Gastrocnemius medialis (tissue), 4 donors: ENCODE data around the gene TXNRD3. TPM values are rescaled to one million over a fixed set of nuclear protein-coding genes. Genes with fewer than 3 reads are reported as not detected.

Experiments used
- ATAC-seq, 2 donors: fragments of 150-250 bp; one replicate each; pipeline ENCODE4 v1.9.1; 2016
- DNase-seq, 2 donors: peaks; one replicate each; pipeline ENCODE4 v3.0.0-alpha.2; 2019
- H3K27ac ChIP-seq, 4 donors: fragments of 200-600 bp; sonication (generic); 1 replicate in 1 of 4; 2 replicates in 3 of 4; pipeline ENCODE4 v1.5.1; 2016 to 2018; ENCODE audit warnings: mild to moderate bottlenecking in 2 of 4, moderate library complexity in 1 of 4
- H3K27me3 ChIP-seq, 3 donors: fragments of 200-600 bp; sonication (generic) in 2 of 3; 1 replicate in 1 of 3; 2 replicates in 2 of 3; pipeline versions ENCODE4 v1.5.1 to v1.6.0; 2016 to 2019; ENCODE audit warnings: mild to moderate bottlenecking in 1 of 3, moderate library complexity in 1 of 3
- H3K36me3 ChIP-seq, 2 donors: fragments of 200-600 bp; sonication (generic) in 1 of 2; one replicate each; pipeline ENCODE4 v1.5.1; 2017 to 2018
- H3K4me1 ChIP-seq, 2 donors: fragments of 200-600 bp; sonication (generic) in 1 of 2; one replicate each; pipeline ENCODE4 v1.5.1; 2016 to 2017; ENCODE audit warnings: mild to moderate bottlenecking in 2 of 2
- H3K4me3 ChIP-seq, 4 donors: fragments of 200-600 bp; sonication (generic) in 3 of 4; 1 replicate in 1 of 4; 2 replicates in 3 of 4; pipeline ENCODE4 v1.5.1; 2016 to 2019; ENCODE audit warnings: mild to moderate bottlenecking in 2 of 4
- H3K9me3 ChIP-seq, 3 donors: fragments of 200-600 bp; sonication (generic) in 2 of 3; 1 replicate in 1 of 3; 2 replicates in 2 of 3; pipeline ENCODE4 v1.5.1; 2016 to 2019
- POLR2A ChIP-seq, 2 donors: fragments of 450-650 bp; IDR thresholded peaks; one replicate each; pipeline ENCODE4 v1.6.1; 2017; ENCODE audit warnings: antibody characterized with exemption in 2 of 2, mild to moderate bottlenecking in 2 of 2, moderate library complexity in 2 of 2
- in situ Hi-C, 4 donors: fragments of 200-750 bp; cut with MboI; loops; one replicate each; pipeline versions ENCODE4 v1.15.0 to v1.8.0; 2017; ENCODE audit warnings: low sequenced_read_pairs in 4 of 4
- intact Hi-C: fragments of 100-400 bp; cut with DNase I; formaldehyde crosslinking; loops from one replicate; pipeline ENCODE4 v1.15.1; 2023; ENCODE audit warnings: low total_unique reads
- total RNA-seq, 4 donors: library from RNA; depleted of rRNA; stranded (reverse); fragments of >200 nt; gene quantifications; one replicate each; pipeline versions ENCODE4 v1.1.0 to v1.2.3, GENCODE V29; 2016
- TF ChIP-seq, protein P1 (sequence below), 5 experiments: fragments of 450-650 bp in 3 of 5; fragments of 200-600 bp in 2 of 5; sonication (generic) in 2 of 5; IDR thresholded peaks in 4 of 5; conservative IDR thresholded peaks in 1 of 5; 1 replicate in 4 of 5; 2 replicates in 1 of 5; pipeline ENCODE4 v1.5.1; 2016 to 2019; ENCODE audit warnings: antibody characterized with exemption in 5 of 5, mild to moderate bottlenecking in 3 of 5, moderate library complexity in 3 of 5

The TXNRD3 gene
- total RNA-seq, 4 donors from 2014 or later: 2.5 to 7.0 (median 4.5) TPM

DNA sequence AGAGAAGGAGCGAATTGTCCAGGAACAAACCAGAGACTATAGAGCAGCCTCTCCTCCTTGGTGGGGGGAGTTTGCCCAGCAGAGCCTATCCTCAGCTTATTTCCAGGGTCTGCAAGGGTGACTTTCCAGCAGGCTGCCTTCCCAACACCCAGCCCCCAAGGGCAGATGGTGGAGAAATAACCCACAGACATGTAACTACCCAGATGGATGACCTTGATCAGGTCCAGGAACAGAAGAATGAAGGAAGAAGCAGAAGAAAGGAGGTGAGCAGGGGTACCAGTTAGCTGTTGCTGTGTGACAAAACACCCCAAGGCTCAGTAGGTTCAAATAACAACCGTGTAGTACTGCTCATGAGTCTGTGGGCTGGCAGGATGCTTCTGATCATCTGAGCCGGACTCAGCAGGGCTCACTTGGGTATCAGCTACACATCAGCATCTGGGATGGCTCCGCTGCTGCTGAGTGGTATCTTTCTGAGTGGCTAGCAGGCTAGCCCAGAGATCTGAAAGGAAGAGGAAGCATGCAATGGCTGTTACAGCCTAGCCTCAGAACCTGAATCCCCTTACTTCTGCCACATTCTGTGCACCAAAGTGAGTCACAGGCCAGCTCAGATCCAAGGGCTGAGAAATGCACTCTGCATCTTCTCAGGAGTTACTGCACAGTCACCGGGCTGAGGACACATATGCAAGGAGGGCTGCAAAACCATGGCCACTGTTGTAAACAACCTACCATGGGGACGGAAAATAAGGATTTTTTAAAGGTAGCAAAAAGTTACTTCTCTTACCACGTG, 22.2 kb upstream of the TXNRD3 start:
- H3K27ac ChIP-seq: no peak overlapping the region
- DNase-seq (no peak), ATAC-seq (no peak)
- TF ChIP-seq POLR2A (IDR thresholded peaks at IDR 0.05): no peak
- TF ChIP-seq, protein P1, sequence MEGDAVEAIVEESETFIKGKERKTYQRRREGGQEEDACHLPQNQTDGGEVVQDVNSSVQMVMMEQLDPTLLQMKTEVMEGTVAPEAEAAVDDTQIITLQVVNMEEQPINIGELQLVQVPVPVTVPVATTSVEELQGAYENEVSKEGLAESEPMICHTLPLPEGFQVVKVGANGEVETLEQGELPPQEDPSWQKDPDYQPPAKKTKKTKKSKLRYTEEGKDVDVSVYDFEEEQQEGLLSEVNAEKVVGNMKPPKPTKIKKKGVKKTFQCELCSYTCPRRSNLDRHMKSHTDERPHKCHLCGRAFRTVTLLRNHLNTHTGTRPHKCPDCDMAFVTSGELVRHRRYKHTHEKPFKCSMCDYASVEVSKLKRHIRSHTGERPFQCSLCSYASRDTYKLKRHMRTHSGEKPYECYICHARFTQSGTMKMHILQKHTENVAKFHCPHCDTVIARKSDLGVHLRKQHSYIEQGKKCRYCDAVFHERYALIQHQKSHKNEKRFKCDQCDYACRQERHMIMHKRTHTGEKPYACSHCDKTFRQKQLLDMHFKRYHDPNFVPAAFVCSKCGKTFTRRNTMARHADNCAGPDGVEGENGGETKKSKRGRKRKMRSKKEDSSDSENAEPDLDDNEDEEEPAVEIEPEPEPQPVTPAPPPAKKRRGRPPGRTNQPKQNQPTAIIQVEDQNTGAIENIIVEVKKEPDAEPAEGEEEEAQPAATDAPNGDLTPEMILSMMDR (IDR thresholded peaks at IDR 0.05 in 4 of 5, conservative IDR thresholded peaks at IDR 0.05 in 1 of 5): no peak
- intact Hi-C loops (no loop called here), in situ Hi-C loops (loop anchor here in 1 of 4 donors (10.0 kb wide), 1 partner anchor 868 kb away; no protein-coding TSS in a partner anchor)
- no peak overlapping the region for H3K4me3 ChIP-seq
- H3K4me1 ChIP-seq: no peaks in the 10 kb centered on the region
- H3K27me3 ChIP-seq: no peaks in the 10 kb centered on the region
- H3K36me3 ChIP-seq: no peaks in the 10 kb centered on the region
- no peaks in the 10 kb centered on the region for H3K9me3 ChIP-seq

DNA sequence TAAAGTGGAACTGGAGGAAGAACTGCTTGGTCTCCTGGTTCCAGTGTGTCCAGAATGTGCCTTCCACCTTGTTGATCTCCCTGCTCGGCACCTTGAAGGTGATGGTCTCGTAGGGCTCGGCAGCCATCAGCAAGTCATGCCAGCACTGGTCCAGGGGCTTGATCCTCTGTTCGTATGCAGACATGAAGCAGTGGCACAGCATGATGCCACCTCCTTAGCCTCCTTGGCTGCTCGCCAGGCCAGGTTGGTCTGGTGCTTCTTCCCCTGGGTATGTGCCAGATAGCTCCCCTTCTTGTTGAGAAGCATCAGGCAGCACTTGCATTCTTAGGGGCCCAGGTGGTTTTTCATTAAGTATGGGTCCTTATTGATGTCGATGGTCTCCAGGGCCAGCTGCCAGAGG, 17.8 kb upstream of the TXNRD3 start:
- intact Hi-C loops: no loop called here
- in situ Hi-C loops: loop anchor here in 1 of 4 donors (10.0 kb wide), 1 partner anchor 872 kb away; no protein-coding TSS in a partner anchor

DNA sequence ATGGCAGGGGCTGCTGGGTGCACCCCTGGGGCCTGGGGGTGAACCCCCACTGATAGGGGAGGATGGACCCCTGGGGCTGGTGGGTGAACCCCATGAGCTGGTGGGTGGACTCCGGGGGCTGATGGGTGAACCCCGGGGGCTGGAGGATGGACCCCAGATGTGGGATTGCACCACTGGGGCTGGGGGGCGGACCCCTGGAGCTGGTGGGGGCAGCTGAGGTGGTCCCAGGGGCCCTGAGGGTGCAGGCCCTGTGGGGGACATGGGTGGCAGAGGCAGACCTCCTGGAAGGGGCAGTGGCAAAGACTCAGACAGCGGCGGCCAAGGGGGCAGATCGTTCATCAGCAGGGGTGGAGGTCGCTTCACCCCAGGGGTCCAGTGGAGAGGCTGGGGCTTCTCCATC, 17.4 kb upstream of the TXNRD3 start:
- H3K27ac ChIP-seq: no peak overlapping the region
- H3K27me3 ChIP-seq: no peaks in the 10 kb centered on the region
- H3K4me3 ChIP-seq: no peak overlapping the region
- in situ Hi-C loops (loop anchor here in 1 of 4 donors (10.0 kb wide), 1 partner anchor 872 kb away; no protein-coding TSS in a partner anchor), intact Hi-C loops (no loop called here)
- ATAC-seq: no peak
- no peaks in the 10 kb centered on the region for H3K4me1 ChIP-seq
- no peaks in the 10 kb centered on the region for H3K9me3 ChIP-seq
- no peaks in the 10 kb centered on the region for H3K36me3 ChIP-seq
- no peak for DNase-seq
- TF ChIP-seq POLR2A (IDR thresholded peaks at IDR 0.05): no peak

More for the DNA sequence above, 17.8 kb upstream of the TXNRD3 start:
- no peak overlapping the region for H3K4me3 ChIP-seq
- DNase-seq (no peak), ATAC-seq (no peak)
- H3K9me3 ChIP-seq: no peaks in the 10 kb centered on the region
- TF ChIP-seq POLR2A (IDR thresholded peaks at IDR 0.05): no peak
- TF ChIP-seq, protein P1 (IDR thresholded peaks at IDR 0.05 in 4 of 5, conservative IDR thresholded peaks at IDR 0.05 in 1 of 5): no peak
- no peaks in the 10 kb centered on the region for H3K27me3 ChIP-seq
- no peaks in the 10 kb centered on the region for H3K36me3 ChIP-seq
- no peaks in the 10 kb centered on the region for H3K4me1 ChIP-seq
- H3K27ac ChIP-seq: no peak overlapping the region

DNA sequence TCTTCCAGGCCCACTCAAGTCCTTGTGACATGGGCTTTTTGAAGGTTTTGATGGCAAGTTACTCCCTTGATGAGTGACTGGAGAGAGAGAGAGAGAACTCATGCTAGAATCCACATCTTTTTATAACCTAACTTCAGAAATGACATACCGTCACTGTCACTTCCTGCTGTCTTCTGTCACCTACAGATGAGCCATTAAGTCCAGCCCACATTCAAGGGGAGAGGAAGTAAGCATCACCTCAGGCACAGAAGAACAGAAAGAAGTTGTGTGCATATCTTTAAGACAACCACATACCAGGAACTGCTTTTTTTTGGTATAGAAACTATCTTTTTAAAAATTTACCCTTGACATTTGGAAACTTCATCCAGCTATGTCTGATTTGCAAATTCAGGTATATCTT, 16.6 kb upstream of the TXNRD3 start:
- TF ChIP-seq, protein P1 (IDR thresholded peaks at IDR 0.05 in 4 of 5, conservative IDR thresholded peaks at IDR 0.05 in 1 of 5): no peak
- no peak for TF ChIP-seq POLR2A (IDR thresholded peaks at IDR 0.05)
- no peak for ATAC-seq
- no peaks in the 10 kb centered on the region for H3K9me3 ChIP-seq
- DNase-seq: no peak
- H3K27me3 ChIP-seq: no peaks in the 10 kb centered on the region
- intact Hi-C loops (no loop called here), in situ Hi-C loops (loop anchor here in 1 of 4 donors (10.0 kb wide), 1 partner anchor 873 kb away; no protein-coding TSS in a partner anchor)
- H3K36me3 ChIP-seq: no peaks in the 10 kb centered on the region
- no peaks in the 10 kb centered on the region for H3K4me1 ChIP-seq
- no peak overlapping the region for H3K27ac ChIP-seq
- no peak overlapping the region for H3K4me3 ChIP-seq
